ENCODE results near the gene EEFSEC.

Gene EEFSEC, protein sequence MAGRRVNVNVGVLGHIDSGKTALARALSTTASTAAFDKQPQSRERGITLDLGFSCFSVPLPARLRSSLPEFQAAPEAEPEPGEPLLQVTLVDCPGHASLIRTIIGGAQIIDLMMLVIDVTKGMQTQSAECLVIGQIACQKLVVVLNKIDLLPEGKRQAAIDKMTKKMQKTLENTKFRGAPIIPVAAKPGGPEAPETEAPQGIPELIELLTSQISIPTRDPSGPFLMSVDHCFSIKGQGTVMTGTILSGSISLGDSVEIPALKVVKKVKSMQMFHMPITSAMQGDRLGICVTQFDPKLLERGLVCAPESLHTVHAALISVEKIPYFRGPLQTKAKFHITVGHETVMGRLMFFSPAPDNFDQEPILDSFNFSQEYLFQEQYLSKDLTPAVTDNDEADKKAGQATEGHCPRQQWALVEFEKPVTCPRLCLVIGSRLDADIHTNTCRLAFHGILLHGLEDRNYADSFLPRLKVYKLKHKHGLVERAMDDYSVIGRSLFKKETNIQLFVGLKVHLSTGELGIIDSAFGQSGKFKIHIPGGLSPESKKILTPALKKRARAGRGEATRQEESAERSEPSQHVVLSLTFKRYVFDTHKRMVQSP

DNA sequence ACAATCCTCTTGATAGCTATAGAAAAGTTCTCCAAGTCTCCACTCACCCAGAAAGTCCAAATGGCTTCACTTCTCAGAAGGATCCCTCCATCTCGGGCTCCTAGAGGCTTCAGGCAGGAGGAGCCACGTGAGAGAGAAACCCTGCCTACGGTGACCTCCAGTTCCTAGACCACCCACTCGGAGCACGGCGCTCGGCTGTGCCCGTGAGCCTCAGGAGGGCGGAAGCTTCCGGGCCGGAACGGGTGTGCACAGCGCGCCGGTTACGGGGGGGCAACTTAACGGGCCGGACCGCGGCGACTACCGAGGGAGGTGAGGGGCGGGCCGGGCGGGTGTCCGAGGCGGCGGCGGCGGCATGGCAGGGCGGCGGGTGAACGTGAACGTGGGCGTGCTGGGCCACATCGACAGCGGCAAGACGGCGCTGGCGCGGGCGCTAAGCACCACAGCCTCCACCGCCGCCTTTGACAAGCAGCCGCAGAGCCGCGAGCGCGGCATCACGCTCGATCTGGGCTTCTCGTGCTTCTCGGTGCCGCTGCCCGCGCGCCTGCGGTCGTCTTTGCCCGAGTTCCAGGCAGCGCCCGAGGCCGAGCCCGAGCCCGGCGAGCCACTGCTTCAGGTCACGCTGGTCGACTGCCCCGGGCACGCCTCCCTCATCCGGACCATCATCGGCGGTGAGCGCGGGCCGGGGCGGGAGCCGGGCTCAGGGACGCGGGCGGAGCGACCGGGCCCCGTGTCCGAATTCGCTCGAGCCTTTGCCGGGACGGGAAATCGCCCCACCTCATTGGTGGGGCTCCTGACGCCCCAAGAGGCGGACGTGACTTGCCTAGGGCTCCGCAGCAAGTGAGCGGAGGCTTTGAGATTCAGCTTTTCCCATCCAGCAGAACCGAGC is at the start of gene EEFSEC:
EEFSEC (plus strand) TSS at position 326 of the 886 bp plus-strand sequence; CDS start at position 353, 27 bp downstream.
- peak; percentile 75 for DNase-seq

DNA sequence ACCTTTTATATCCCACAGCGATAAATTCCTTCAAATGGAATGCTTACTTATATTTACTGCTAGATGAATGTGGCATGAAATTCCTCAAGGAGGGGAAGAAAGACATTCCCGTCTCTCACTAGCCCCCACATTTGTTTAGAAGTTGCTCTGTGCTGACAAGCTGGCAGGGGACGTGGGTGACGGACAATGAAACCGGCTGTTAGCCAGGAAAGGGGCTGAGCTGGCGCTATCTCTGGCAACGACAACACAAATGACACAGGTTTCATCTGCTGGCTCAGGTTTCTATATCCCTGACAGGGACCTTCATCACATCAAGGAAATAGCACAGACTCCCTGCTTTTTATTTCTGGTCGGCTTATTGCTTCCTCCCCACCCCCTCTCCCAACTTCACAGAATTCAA is 45.4 kb upstream of the EEFSEC start:
- no peak for DNase-seq

DNA sequence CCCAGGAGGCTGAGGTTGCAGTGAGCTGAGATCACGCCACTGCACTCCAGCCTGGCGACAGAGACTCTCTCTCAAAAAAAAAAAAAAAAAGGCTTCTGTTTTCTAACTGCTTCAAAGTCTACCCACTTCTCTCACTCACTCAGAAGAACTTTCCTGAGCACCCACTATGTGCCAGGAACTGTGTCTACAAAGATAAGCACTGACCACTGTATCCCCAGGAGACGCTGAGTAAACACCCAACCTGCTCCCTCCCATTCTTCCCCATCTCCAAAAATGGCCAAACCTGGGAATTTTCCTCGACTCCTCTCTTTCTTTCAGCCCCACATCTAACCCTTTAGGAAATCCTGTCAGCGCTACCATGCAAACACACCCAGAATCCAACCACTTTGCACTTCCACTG is 42.1 kb upstream of the EEFSEC start:
- DNase-seq = no peak

DNA sequence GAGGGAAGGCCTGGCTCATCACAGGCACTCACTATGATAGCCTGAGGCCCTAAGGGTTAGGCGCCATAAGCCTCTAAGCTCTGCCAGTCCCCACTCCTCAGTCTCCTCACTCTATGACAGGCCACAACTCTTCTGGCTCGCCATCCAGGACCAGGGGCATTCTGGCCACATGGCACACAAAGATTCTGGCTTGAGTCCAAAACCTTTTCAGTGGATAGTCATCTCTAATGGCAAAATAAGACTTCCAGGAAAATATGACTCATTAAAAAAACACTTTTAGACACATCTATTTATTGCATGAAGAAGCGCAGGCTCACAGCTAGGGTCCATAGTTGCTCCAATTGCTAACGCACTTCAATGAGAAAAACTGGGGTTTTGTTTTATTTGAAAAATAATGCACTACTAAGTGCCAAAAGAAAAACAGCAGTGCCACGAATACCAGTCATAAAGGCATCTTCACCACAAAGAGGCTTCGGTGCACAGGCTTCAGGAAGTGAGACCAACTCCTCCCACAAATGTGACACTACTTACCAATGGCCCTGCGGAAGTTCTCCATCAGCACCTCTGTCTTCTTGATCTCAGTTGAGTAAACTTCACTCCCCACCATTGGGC is 40.8 kb upstream of the EEFSEC start:
- DNase-seq = no peak

DNA sequence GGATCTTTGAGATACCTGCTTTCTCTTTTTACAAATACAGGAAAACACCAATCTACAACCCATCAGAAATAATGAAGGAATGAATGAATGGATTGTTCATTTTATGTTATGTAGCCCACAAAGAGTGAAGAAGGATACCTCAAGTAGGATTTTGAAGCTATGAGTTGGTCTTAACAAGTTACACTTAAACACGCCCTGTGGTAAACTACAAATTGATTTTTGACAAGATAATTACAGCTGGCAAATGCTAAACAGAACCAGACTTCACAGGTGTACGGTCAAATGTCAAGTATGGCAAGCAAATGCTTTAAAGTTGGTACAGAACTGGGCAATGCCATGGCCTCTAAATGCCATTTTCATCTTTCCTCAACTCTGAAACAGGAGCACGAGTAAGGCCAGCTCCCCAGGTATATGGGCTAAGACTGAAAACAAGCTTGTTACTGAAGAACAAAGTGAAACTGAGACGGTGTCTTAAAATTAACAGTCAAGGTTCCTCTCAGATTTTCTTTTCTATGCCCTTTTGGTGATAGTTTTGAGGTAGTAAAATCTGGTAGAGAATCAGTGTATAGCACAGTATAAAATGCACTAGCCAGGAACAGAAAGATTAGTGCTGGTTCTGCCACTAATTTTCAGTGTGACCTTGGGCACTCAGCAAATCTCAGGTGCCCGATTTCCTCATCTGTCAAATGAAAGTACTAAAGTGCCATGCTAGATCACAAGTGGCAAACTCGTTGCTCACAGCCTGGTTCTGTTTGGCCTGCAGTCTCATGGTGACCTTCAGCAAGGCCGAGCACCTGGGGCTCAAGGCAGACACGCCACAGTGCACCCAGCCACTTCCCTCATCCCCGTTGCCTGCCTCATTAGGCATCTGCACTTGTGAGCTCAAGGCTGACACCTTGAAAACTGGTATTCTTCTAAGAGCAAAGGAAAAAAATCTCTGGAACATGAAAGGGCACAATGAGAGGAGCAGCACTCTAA is 39.2 kb upstream of the EEFSEC start:
- no peak for DNase-seq

DNA sequence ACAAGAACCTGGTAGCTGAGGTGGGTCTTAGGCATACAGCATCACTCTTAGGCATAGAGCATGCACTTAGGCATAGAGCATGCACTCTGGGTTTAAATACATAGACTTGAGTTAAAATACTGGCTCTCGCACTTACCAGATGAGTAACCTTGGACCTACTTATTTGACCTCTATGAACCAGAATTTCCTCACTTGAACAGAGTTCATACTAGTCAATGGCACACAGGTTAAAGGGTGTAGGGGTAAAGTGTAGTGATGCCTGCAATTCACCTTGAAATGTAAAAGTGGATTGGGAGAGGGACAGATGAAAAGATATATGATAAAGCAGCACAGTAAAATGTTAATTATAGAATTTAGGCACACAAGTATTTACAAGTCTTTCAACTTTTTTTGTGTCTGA is 31.3 kb upstream of the EEFSEC start:
- no peak for DNase-seq

DNA sequence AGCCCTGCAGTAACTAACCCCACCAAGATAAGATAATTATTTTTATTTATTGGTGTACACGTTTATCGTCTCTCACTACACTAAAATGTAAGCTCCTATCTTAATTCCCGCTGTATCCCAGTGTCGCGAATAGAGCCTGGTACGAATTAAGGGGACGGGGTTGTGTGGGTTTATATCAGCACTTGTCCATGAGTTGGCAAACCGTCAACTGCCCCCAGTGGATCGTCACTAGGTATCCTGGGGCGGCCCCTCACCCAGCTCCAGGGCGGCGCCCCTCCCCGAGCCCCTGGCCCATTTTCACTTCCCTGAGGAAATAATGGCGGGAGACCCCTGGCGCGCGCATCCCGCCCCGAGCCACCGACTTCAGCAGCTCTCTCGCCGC is 30.1 kb upstream of the EEFSEC start:
- no peak for DNase-seq

DNA sequence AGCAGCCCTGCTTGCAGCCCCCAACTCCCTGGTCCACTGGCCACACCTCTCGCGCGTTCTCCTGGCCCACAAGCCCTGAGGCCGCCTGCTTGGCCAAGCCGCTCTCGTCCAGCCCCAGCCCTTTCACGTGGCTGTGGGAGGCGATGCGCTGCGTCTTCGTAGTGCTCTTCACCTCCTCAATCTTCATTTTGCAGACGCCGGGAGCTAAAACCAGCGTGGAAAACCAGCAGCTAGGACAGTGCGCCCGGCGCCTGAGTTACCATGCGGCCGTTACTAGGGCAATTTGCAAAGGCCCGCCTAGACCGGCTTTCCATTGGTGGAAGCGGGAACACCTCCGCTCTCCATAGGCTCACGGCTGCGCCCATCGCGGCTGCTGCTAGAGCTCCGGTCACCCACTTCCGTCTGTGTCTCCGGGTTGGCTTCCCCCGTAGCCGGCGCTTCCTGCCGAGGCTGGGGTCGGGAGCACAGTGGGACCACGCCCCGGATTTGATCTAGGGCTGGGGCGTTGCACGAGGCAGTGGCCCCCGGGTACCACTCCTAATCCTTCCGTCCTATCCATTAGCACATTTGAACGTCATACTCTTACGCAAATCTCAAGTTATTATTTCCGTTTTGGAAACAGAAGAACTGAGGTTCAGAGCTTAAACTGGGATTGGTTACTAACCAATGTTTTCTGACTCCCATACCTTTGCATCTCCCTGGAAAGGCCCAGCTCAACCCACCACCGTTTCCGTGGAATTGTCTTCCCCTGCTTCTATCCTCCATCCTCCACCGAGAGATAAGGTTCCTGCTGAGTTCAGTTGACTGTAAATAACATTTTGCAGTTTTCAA is 29.5 kb upstream of the EEFSEC start, which contains the start of gene RUVBL1:
RUVBL1 (minus strand) TSS at position 275 of the 831 bp plus-strand sequence; CDS start at position 187, 88 bp downstream.
- DNase-seq = peak; percentile 91

DNA sequence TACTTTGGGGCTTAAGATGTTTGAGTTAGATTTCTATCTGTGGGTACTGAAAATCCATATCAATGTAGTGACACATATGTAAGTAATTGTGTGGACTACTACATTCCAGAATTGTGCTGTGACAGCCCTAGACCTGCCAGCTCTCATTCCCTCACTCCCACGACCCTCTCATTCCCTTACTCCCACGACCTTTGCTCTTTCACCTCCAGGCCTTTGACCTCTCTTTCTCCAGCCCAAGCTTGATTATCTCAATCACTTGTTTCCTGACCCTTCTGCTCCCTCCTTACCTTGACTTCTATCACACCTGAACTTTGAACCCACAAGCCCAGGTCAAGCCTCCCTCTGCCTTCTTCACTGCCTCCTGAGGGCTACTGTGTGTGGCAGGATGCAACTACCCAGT is 26.0 kb upstream of the EEFSEC start:
- DNase-seq = no peak

DNA sequence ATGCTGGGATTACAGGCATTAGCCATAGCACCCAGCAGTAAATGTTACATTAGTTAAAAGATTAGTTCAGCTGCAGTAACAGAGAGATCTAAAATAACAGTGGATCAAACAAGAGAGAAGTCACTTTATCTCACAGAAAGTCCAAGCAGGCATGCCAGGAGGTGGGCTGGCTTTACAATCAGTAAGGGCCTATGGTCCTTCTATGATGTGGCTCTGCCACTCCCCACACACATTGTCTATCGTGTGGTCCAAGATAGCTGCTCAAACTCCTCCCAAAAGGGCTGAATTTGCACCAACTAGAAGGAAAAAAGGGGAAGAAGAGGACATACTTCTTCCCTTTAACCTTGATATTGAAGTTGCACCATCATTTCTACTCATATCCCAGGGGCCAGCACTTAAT is 25.0 kb upstream of the EEFSEC start:
- no peak for DNase-seq

DNA sequence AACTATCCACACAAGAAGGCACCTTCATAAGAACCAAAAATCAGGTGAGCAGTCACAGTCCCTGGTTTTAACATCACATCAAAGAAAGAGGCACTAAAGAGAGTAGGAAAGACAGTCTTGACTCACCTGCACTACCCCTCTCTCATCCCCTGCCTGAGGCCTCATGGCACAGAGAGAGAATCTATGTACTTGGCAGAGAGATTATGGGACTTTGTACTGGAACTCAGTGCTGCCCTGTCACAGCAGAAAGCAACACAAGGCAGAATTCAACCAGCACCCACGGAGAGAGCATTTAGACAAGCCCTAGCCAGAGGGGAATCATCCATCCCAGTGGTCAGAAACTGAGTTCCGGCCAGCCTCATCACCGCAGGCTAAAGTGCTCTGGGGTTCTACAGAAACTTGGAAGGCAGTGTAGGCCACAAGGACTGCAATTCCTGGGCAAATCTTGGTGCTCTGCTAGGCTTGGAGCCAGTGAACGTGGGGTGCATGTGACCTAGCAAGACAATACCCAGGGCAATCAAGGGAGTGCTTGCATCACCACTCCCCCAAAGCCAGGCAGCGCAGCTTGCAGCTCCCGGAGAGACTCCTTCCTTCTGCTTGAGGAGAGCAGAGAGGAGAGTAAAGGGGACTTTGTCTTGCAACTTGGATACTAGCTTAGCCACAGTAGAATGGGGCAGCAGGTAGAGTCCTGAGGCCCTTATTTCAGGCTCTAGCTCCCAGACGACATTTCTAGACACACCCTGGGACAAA is 21.2 kb upstream of the EEFSEC start:
- DNase-seq = no peak

DNA sequence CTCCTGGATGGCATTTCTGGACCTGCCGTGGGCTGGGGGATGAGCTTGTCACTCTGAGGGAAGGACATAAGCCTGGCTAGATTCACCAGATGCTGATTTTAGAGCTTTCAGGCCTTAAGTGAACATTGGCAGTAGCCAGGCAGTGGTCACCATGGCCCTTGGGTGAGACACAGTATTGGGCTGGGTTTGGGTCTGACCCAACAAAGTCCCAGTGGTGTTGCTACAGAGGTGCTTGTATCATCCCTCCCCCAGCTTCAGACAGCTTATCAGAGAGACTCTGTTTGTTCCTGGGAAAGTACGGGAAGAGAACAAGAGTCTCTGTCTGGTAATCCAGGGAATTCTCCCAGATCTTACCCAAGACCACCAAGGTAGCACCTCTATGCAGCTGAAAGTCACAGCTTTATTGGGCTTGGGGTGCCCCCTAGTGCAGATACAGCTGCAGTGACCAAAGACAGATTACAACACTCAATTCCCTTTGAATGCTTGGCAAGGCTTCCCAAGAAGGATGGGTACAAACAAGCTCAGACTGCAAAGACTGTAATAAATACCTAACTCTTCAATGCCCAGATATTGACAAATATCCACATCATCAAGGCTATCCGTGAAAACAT is 19.9 kb upstream of the EEFSEC start:
- DNase-seq = no peak

DNA sequence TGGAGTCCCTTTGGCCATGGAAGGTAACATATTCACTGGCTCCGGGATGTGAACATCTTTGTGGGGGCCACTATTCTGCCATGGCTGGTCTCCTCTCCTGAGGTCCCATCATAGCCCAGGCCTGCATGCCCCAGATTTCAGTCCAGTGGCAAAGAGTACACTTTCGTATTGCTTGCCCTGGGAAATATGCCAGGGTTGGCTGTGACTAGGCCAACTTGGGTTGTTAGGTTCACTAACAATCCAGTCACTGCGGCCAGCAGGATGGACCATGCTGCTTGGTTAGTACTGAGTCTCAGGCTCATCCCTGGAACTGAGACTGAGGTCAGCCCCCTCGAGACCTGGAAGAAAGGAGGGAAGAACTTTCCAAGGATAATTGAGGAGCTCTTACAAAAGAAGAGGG is 9.8 kb upstream of the EEFSEC start:
- DNase-seq = no peak

DNA sequence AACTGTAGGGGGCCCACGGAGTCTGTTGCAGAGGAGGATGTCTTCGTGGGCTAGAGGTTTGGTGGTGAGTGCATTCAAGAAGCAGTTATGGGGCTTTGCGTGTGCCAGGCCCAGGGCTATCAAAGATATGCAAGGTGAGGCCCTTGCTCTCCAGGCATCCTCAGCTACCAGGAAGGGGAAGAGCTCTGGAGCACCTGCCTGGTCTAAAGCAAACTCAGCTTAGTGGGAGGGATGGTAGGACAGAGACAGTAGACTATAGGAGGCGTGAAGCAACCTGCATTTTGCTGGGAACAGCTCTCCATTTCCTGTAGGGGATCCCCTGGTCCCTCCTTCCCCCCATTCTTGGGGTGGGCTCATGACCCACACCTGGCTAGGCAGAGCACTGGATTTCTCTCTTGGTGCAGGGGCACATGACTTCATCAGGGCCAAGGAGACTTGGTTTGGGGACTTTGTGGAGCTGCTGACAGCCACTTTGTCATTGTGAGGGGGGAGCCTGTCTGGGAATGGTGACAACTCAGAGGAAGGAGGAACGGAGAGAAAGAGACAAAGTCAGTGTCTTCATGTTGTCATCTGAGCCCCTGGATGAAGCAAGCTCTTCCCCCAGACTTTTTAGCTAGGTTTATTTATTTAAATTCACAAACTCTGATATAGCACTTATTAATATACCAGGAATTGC is 8.6 kb upstream of the EEFSEC start:
- no peak for DNase-seq

DNA sequence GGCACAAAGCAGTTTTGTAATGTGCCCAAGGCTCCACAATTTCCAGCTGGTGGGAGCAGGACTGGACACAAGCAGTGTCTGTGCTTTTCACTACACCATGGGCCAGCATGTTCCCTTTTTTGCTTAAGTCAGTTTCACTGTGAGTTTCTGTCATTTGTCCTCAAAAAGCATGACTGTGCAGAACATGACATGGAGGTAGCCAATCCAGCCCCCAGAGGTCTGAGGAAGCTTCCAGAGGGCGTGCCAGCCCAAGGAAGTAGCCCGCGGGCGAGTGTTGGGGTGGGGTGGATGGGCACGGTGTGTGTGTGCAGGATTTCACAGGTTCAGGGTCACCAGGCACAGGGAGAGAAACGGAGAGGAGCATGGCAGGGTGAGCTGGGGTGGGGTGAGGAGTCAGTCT is 8.0 kb upstream of the EEFSEC start:
- DNase-seq = no peak

DNA sequence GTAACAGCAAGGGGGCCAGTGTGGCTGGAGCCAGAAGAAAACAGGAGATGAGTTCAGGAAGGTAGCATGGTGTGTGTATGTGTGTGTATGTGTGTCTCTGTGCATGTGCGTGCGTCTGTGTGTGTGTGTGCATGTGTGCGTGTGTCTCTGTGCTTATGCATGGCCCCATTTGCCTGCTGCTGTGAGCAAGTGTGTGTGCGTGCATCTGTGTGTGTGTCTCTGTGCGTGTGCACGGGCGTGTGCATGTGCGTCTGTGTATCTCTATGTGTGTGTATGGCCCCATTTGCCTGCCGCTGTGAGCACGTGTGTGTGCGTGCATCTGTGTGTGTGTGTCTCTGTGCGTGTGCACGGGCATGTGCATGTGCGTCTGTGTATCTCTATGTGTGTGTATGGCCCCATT is 7.1 kb upstream of the EEFSEC start:
- DNase-seq = no peak

DNA sequence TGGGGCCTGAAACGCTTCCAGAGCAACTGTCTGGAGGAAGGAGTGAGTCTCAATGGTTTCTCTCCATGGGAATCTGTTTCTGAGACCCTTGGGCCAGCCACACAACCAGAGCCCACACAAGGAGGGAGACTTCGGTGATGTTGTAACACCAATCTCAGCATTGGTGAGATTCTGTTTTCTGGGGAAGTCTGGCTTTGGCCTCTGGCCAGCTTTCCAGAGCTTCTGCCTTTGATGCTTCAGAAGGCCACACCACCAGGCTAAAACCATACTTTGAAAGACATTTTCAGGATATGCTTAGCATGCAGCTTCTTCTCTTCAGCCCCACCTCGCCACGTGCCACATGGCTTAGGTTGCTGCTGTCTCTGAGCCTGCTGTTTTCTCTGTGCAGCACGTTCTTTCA is 3.6 kb upstream of the EEFSEC start:
- no peak for DNase-seq

DNA sequence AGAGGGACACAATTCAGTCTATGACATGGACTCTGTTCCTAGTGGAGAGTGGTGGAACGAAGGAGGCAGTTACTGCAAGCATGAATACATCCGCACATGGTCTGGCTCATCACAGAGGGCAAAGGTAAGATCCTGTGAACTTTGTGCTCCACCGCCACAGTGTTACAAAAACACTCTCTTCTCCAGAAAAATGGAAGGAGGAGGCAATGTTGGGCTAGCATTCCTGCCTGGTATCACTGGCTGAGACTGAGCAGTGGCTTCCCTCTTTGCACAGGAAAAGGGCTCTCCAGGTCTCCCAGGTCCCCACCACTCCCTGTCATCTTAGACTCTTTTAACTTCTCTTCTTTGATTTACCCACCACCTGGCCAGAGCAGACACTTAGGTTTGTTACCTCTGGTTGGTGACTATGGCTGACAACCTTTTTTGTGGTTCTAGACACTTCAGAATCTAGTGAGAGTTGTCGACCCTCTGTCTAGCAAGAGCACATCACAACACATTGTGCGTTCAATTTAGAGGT is 1.5 kb upstream of the EEFSEC start:
- no peak for DNase-seq
